ENCODE results near the gene CLSTN3. TPM values are rescaled to one million over a fixed set of nuclear protein-coding genes. Genes with fewer than 3 reads are reported as not detected.

CLSTN3 gene
- total RNA-seq = 14.3 and 17.2 TPM in 2 replicates

GRCh38 chr12:7129872-7130691 lies at the start of gene CLSTN3:
CLSTN3 (plus strand) TSS chr12:7130371; CDS start chr12:7130649, 278 bp downstream.

DNA sequence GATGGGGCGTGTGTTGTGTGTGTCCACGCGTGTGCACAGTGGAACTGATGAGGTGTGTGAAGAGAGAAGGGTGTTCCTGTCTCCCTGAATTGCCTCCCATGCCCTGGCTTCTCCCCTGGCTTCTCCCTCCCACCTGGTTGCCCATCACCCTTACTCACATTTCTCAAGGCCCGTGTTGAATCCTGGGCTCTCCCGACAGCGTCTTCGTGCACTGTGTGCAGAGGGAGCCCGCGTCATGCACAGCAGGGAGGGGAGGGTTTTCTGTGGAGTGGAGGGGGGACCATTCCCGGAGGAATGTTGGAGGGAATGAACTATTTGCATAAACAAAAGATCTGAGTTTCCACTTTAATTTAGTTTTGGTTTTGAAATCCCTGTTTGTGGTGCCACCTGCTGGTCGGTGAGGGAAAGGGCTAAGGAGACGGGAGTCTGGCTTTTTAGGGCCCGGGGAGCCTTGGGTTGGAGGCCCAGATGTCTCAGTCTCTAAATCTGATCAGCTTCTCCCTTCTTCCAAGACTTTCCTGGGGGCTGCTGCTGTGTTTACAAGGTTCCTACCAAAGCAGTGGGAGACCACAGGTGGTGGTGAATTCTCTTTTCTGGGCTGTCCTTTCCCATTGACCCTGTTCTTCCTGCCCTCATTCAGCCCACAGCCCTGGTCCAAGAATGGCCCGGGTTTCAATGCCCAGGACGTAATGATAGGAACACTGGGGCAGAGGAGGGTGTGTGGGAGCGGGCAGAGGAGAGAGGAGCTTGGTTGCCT lies 37.8 kb upstream of the CLSTN3 start, which contains the start of gene C1R:
Gene C1R (minus strand): TSS at position 217 of the 757 bp plus-strand sequence. CDS start 57 bp downstream, at position 160.

DNA sequence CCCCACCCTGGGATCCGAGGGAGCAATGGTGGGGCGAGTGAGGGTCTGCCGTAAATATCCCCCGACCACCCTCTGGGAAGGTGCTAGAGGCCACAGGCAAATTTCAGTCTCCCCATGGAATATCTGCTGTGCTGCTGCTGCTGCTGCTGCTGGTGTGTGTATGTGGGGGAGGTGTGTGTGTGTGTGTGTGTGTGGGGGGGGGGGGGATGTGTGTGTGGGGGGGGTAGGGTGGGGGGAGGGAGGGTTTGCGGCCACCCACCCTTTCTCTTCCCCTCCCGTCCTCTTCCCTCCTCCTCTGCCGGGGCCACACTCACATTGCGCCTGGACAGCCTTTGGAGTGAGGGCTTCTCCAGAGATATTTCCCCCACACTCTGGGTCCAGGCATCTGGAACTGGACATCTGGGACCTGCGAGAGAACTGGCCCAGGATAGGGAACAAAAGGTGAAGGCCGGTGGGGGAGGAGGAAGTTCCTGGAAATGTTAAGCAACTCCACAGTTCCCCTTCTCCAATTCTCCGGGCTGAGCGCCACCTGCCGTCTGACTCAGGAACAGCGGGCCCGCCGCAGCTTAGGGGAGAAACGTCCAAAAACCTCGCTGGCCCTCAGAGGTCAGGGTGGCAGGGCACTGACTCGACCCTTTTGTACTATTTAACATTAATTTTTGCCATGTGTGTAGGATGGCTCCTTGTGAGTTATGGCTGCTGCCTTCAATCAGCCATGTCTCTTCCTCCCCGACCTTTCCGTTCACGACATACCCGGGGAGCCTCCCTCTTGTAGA lies 21.2 kb upstream of the CLSTN3 start, which contains the start of gene C1RL:
Gene C1RL (minus strand): TSS at position 419 of the 776 bp plus-strand sequence. CDS start 34 bp downstream, at position 385.

GRCh38 chr12:7128681-7129286 lies 1.4 kb upstream of the CLSTN3 start, which contains the start of gene RBP5:
RBP5 (minus strand) TSS chr12:7128889; CDS start chr12:7128775, 114 bp downstream.

DNA sequence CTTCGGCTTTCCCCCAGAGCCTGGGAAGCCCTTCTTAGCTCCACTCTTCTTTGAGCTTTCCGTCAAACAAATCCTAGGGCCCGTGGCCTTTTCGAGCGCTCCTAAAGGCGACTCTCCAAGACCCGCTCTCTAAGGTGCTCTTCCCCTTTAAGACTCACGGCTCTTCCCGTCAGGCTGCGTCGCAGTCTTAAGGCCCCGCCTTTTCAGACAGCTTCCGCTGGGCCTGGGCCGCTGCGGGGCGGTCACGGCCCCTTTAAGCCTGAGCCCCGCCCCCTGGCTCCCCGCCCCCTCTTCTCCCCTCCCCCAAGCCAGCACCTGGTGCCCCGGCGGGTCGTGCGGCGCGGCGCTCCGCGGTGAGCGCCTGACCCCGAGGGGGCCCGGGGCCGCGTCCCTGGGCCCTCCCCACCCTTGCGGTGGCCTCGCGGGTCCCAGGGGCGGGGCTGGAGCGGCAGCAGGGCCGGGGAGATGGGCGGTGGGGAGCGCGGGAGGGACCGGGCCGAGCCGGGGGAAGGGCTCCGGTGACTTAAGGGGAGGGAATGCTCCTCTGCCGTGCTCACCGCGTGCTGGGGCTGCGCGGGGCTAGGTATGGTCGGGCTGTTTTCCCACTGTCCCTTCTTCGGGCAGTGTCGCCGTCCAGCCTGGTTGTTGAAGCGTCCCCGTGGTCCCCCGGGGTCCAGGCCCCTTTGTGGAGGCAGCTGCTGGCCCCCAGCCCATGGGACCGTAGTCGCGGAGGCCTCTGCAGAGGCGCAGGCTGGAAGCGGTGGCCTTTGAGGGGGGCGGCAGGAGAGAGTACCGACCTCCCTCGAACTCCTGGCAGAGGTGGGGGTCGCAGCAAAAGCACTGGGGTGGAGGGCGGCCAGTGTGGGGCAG lies 59.5 kb downstream of the CLSTN3 start, which contains the start of gene PEX5:
Gene PEX5 (plus strand): TSS at position 289 of the 870 bp plus-strand sequence. CDS start 692 bp downstream, outside the sequence.

Other genes starting within 250 kb of the CLSTN3 start
- gene LRRC23, start 225.5 kb upstream of the CLSTN3 start, total RNA-seq = 3.0 and 7.5 TPM in 2 replicates
- 5.6 and 33.4 TPM in 2 replicates for gene ENO2, start 215.8 kb upstream of the CLSTN3 start, total RNA-seq
- gene ATN1, start 202.4 kb upstream of the CLSTN3 start, total RNA-seq = 8.1 and 15.3 TPM in 2 replicates
- not detected in 2 replicates for gene RNU7-1, start 186.6 kb upstream of the CLSTN3 start, total RNA-seq
- gene C12orf57, start 186.3 kb upstream of the CLSTN3 start, total RNA-seq = 115 and 143 TPM in 2 replicates
- 0.09 and 0.19 TPM in 2 replicates for gene PTPN6, start 179.0 kb upstream of the CLSTN3 start, total RNA-seq
- 143 and 181 TPM in 2 replicates for gene PHB2, start 159.7 kb upstream of the CLSTN3 start, total RNA-seq
- 37.2 and 38.7 TPM in 2 replicates for gene EMG1, start 159.5 kb upstream of the CLSTN3 start, total RNA-seq
- gene LPCAT3, start 111.9 kb upstream of the CLSTN3 start, total RNA-seq = 4.5 and 5.4 TPM in 2 replicates
- 0.18 and 2.7 TPM in 2 replicates for gene C1S, start 69.7 kb upstream of the CLSTN3 start, total RNA-seq
- gene C1R, start 37.9 kb upstream of the CLSTN3 start, total RNA-seq = 1.2 and 2.4 TPM in 2 replicates
- 13.0 and 16.9 TPM in 2 replicates for gene C1RL, start 21.2 kb upstream of the CLSTN3 start, total RNA-seq
- gene RBP5, start 1.5 kb upstream of the CLSTN3 start, total RNA-seq = 0.19 TPM in 1 of 2 replicates, not detected in the other
- 22.3 and 25.8 TPM in 2 replicates for gene PEX5, start 59.3 kb downstream of the CLSTN3 start, total RNA-seq
- not detected in 2 replicates for gene ACSM4, start 173.7 kb downstream of the CLSTN3 start, total RNA-seq

Measured in endothelial cell of coronary artery (primary cell).